Measurements from ENCODE around the gene ACOT12. TPM values are rescaled to one million over a fixed set of nuclear protein-coding genes. Genes with fewer than 3 reads are reported as not detected.
A peak's percentile ranks its signal among the peaks of the same experiment; 100 is the strongest.

ACOT12 gene
- total RNA-seq, 4 donors from 2014 or later: 3.7 to 6.5 TPM; not detected in 2

GRCh38 chr5:81422671-81423070, 28.7 kb upstream of the ACOT12 start:
- Histone ChIP-seq H3K27me3 (no peaks in the 10 kb centered on the region), H3K4me3 (no peak overlapping the region), H3K4me1 (peaks cover 0 to 7% (median 0%) of the 10 kb centered on the region in 4 donors), H3K36me3 (no peaks in the 10 kb centered on the region), H3K9me3 (no peaks in the 10 kb centered on the region), H3K27ac (peak overlapping the region in 1 of 4 donors; percentile 21)
- no peak for TF ChIP-seq POLR2A (IDR thresholded peaks at IDR 0.05)
- TF ChIP-seq CTCF (IDR thresholded peaks at IDR 0.05): no peak
- DNase-seq: no peak

- no peak for DNase-seq
- H3K27ac ChIP-seq: no peak overlapping the region
- no peaks in the 10 kb centered on the region for H3K4me1 ChIP-seq
- no peak overlapping the region for H3K4me3 ChIP-seq
- H3K36me3 ChIP-seq: peaks cover 0 to 6% (median 0%) of the 10 kb centered on the region in 3 donors
- TF ChIP-seq POLR2A (IDR thresholded peaks at IDR 0.05) (no peak), CTCF (IDR thresholded peaks at IDR 0.05) (no peak)
- no peaks in the 10 kb centered on the region for H3K27me3 ChIP-seq
- no peaks in the 10 kb centered on the region for H3K9me3 ChIP-seq
Observed at GRCh38 chr5:81420039-81420667, 26.2 kb upstream of the ACOT12 start.

GRCh38 chr5:81418606-81419005, 24.7 kb upstream of the ACOT12 start:
- no peak for TF ChIP-seq CTCF (IDR thresholded peaks at IDR 0.05)
- no peak for TF ChIP-seq POLR2A (IDR thresholded peaks at IDR 0.05)
- H3K4me1 ChIP-seq: no peaks in the 10 kb centered on the region
- no peak for DNase-seq
- peaks cover 0 to 6% (median 0%) of the 10 kb centered on the region in 3 donors for H3K36me3 ChIP-seq
- H3K9me3 ChIP-seq: no peaks in the 10 kb centered on the region
- H3K27ac ChIP-seq: no peak overlapping the region
- no peak overlapping the region for H3K4me3 ChIP-seq
- no peaks in the 10 kb centered on the region for H3K27me3 ChIP-seq

- H3K36me3 ChIP-seq: peaks cover 0 to 6% (median 0%) of the 10 kb centered on the region in 3 donors
- no peak for DNase-seq
- no peak overlapping the region for H3K4me3 ChIP-seq
- no peaks in the 10 kb centered on the region for H3K4me1 ChIP-seq
- no peak for TF ChIP-seq CTCF (IDR thresholded peaks at IDR 0.05)
- TF ChIP-seq POLR2A (IDR thresholded peaks at IDR 0.05): no peak
- H3K9me3 ChIP-seq: no peaks in the 10 kb centered on the region
- H3K27me3 ChIP-seq: no peaks in the 10 kb centered on the region
- H3K27ac ChIP-seq: no peak overlapping the region
Observed at GRCh38 chr5:81417052-81417451, 23.1 kb upstream of the ACOT12 start.

- no peak overlapping the region for H3K4me3 ChIP-seq
- DNase-seq: no peak
- H3K27me3 ChIP-seq: no peaks in the 10 kb centered on the region
- no peak overlapping the region for H3K27ac ChIP-seq
- no peaks in the 10 kb centered on the region for H3K36me3 ChIP-seq
- H3K4me1 ChIP-seq: no peaks in the 10 kb centered on the region
- no peaks in the 10 kb centered on the region for H3K9me3 ChIP-seq
- TF ChIP-seq POLR2A (IDR thresholded peaks at IDR 0.05) (no peak), CTCF (IDR thresholded peaks at IDR 0.05) (no peak)
Observed at GRCh38 chr5:81409896-81410295, 16.0 kb upstream of the ACOT12 start.

Measured in Peyer's patch (tissue), 4 donors.